GM18951 (cell line): ENCODE data around the gene SH3PXD2A.

Experiments used
- POLR2A ChIP-seq: IDR thresholded peaks from 4 replicates; pipeline ENCODE4 v1.6.1; 2011; ENCODE audit warnings: mild to moderate bottlenecking; ENCODE audit not compliant: insufficient read length, insufficient read depth; ENCODE audit errors: extremely low read depth
- in situ Hi-C: fragments of 300-500 bp; cut with MboI; formaldehyde crosslinking; loops from one replicate; pipeline ENCODE4 v1.12.0; 2022; ENCODE audit warnings: low sequenced_read_pairs, mixed read lengths, inconsistent platforms; ENCODE audit not compliant: unreplicated experiment

The SH3PXD2A gene

DNA sequence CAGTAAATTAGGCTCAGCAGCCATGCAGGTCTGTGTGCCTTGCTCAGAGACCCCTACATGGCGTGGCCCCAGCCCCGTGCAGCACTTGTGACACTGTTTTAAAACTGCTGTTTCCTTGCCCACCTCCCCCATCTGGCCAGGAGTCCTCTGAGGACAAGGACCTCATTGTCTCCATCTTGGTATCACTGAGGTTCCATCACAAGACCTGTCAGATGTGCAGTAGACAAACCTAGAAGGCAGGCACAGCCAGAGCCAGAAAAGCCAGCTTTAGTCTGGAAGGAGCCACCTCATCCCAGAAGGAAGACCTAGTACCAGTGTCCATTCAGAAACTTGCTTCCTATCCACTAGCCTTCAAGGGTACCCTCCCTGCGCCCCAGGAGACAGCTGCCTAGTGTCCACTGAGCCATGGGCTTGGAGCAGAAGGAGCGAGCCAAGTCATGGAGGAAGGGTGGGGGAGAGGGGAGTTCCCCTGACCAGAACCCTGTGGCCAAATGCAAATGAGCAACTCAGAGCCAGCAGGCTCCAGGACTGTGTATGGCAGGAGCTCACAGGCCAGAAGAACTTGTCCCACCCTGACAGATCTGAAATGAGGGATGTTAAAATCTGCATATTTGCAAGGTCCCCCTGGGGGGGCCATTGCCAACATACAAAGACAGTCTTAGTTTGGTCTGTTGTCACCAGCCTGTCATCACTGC is 176.1 kb downstream of the SH3PXD2A start:
- no peak for TF ChIP-seq POLR2A
- in situ Hi-C loops, result loop anchor here (10.0 kb wide), 1 partner anchor 74 kb away; no protein-coding TSS in a partner anchor

DNA sequence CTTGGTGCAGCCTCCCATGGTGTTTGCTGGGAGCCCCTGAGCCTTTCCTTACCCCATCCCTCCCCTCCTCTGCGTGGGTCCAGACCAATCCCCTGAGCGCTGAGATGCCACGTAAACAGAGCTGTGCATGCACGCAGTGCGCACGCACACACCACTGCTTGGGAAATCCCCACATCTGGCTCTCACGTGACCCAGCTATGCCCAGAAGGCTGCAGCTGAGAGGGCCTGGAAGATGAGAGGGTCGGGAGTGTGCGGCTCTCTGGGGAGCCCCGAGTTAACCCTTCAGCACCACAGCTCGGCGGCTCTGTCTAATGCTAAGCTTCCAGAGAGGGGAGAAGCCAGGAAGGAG is 177.2 kb downstream of the SH3PXD2A start:
- peak; percentile 32 for TF ChIP-seq POLR2A

GRCh38 chr10:103677486-103678177 is 177.7 kb downstream of the SH3PXD2A start:
- TF ChIP-seq POLR2A, result no peak
- in situ Hi-C loops, result loop anchor here (10.0 kb wide), 1 partner anchor 73 kb away; no protein-coding TSS in a partner anchor

More for the DNA sequence above, 177.2 kb downstream of the SH3PXD2A start:
- in situ Hi-C loops, result loop anchor here (10.0 kb wide), 1 partner anchor 73 kb away; no protein-coding TSS in a partner anchor

DNA sequence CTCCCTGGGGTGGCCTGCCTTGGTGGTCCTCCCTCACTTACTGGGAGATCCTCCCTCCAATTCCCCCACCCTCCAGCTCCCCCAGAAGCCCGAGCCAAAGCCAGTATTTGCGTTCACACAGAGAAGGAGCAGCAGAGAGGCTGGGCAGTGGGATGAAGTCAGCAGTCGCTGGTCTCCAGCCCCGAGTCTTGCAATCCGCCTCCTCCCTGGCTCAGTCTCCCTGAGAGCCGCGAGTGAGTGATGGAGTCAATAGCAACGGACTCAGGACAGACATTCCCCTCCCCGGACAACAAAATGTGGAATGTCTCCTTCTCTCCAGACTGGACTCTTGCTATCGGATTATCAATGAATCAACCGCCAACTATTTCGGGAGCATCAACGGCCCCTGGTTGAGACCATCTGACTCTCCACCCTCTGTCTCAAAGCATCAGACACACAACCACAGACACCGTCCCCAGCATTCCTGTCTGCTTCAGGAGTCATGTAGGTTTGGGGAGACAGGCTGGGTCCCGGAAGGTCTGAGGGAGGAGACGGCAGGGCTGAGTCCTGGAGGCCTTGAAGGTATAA is 178.4 kb downstream of the SH3PXD2A start:
- TF ChIP-seq POLR2A, result no peak
- in situ Hi-C loops, result loop anchor here (10.0 kb wide), 1 partner anchor 72 kb away; no protein-coding TSS in a partner anchor

DNA sequence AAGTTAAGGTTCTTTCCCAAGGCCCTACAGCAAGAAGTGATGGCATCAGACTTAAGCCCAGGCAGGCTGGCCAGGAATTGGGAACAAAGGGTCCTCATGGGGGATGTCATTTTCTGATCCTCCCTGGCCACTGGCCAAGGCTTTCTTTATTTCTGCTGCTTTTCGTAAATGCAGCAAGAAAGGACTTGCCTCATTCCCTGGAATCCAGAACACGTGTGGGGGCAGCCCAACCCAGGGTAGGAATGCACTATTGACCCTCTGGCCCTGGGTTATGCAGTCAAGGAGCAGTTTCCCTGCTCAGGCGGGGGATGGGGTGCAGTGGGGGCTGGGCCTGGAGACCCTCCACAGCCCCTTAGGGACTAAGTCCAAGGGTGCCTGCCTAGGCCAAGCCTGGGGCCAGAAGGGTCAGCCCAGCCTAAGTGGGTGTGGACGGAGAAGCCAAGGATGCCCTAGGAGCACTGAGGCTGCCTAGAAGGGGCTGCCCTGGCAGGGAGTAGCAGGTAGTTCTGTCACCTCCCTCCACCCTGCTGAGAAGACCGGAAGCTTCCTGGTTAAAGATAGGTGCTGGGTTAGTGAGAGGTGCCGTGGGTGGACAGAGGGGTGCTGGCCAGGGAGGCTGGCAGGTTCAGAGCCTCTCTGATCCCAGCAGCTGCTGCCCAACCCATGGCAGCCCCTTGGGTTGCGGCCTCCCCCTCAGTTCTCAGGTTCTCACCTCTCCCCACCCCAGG is 179.2 kb downstream of the SH3PXD2A start:
- in situ Hi-C loops, result loop anchor here (10.0 kb wide), 1 partner anchor 71 kb away; no protein-coding TSS in a partner anchor
- TF ChIP-seq POLR2A, result no peak

DNA sequence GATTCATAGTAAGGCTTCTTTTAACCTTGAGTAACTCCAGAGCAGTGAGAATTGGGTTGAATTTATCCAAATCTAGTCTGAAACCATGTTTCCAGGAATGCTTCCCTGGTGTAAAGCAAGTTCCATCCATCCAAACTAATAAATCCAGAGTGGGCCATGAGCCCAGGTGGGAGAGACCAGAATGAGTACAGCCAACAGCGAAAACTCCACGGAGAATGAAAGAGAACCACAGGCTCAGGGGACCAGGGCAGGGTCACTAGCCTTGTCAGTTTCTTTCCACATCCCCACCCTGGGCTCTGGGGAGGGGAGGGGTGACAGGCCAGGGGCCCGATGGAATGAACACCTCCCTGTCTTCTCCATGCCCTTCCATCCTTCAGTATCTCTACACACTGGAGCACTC is 181.8 kb downstream of the SH3PXD2A start:
- no peak for TF ChIP-seq POLR2A
- in situ Hi-C loops, result loop anchor here (10.0 kb wide), 1 partner anchor 69 kb away; no protein-coding TSS in a partner anchor

DNA sequence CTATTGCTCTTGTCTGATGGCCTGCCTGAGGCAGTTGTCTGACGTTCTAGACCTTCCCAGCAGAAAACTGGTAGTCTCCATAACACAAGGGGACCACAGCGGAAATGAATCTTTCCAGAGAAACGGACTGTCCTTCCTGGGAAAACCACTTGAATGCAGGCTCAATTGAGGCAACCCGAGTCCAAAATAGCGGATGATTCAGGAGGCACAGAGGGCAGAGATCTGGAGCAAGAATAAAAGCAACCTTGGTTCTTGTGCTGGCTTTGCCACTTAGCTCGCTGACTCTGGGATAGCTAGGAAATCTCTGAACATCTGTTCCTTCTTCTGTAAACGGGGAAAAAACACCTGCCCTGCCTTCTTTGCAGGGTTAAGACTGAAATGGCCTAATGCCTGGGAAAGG is 183.0 kb downstream of the SH3PXD2A start:
- no peak for TF ChIP-seq POLR2A

DNA sequence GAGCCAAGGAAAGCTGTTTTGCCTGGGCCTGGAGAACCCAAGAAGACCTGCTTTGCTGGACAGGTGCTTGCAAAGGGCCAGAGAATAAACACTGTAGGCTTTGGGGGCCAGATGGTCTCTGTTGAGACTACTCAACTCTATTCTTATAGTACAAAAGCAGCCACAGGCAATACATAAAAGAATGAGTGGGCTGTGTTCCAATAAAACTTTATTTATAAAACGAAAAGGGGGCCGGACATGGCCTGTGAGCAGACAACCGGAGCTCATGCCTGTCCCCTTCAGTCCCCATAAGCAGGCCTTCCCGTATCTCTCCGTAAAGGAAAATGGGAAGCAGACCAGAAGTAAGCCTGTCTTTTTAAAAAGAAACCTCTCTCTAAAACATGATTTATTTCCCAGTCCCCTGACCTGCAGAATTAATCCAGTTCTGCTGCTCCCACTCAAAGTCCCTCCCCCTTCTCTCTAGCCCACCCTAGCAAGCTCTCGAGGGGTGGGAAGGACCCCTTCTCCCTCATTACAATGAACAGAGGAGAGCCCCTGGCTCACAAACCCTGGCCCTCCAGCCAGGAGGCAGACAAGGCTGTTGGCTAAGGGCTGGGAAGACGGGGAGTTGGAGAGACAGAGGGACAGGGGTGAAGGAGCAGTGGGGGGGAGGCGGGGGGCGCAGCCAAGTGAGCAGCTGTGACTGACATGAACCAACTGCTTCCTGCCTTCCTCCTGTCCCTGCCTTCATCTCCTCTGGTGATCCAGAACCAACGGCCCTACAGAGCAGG is 184.1 kb downstream of the SH3PXD2A start:
- no peak for TF ChIP-seq POLR2A
- in situ Hi-C loops, result loop anchor here (10.0 kb wide), 1 partner anchor 67 kb away; no protein-coding TSS in a partner anchor

More for the DNA sequence above, 183.0 kb downstream of the SH3PXD2A start:
- in situ Hi-C loops, result loop anchor here (10.0 kb wide), 1 partner anchor 68 kb away; no protein-coding TSS in a partner anchor

- TF ChIP-seq POLR2A, result no peak
- in situ Hi-C loops, result loop anchor here (10.0 kb wide), 1 partner anchor 65 kb away; no protein-coding TSS in a partner anchor
Measured at GRCh38 chr10:103669944-103670343, 185.4 kb downstream of the SH3PXD2A start.

- in situ Hi-C loops, result no loop called here
- no peak for TF ChIP-seq POLR2A
Measured at GRCh38 chr10:103669243-103669929, 186.0 kb downstream of the SH3PXD2A start.

- in situ Hi-C loops, result no loop called here
Measured at GRCh38 chr10:103668351-103669242, 186.8 kb downstream of the SH3PXD2A start.

More at GRCh38 chr10:103668351-103669242, 186.8 kb downstream of the SH3PXD2A start:
- TF ChIP-seq POLR2A, result no peak
